ENCODE results near the gene CARMIL1. TPM values are rescaled to one million over a fixed set of nuclear protein-coding genes. Genes with fewer than 3 reads are reported as not detected.
A peak's percentile ranks its signal among the peaks of the same experiment; 100 is the strongest.

Gene CARMIL1
- total and polyA plus RNA-seq, 4 donors = 22.9 to 41.0 (median 38.4) TPM

DNA sequence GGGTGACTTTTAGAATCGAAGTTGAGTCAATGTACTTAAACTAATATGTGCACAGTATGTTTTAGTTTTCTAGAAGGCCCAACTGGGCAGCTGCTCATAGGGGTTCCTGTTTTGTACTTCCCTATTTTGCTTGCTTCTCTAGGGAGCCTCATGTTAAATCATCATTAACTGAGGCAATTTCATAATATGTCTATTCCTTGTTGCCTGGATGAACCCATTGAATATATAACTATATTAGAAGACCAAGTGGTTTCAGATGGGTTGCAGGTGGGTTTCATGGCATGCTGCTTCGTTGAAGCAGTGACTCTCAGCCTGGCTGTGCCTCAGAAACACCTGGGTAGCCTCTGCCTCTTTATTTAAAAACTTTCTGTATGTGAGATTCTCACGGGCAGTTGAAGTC, 22.2 kb downstream of the CARMIL1 start:
- no peak for DNase-seq (ENCODE audit: low read depth in 4 of 6, low spot score in 6 of 6)
- Histone ChIP-seq H3K4me3 (ENCODE audit: low read depth, low read length) (no peak overlapping the region), H3K9me3 (ENCODE audit: control insufficient read depth, insufficient read depth, low read length) (no peaks in the 10 kb centered on the region), H3K27me3 (ENCODE audit: control insufficient read depth, insufficient read depth, low read length) (no peaks in the 10 kb centered on the region), H3K4me1 (ENCODE audit: control insufficient read depth, insufficient read depth, low read length) (peaks cover 4% of the 10 kb centered on the region), H3K27ac (ENCODE audit: low read depth, low read length) (no peak overlapping the region), H3K36me3 (ENCODE audit: control insufficient read depth, insufficient read depth, low read length) (no peaks in the 10 kb centered on the region)
- WGBS (ENCODE audit: insufficient coverage) = no CpG with 5 or more reads among the region's 3 CpGs

- H3K27ac ChIP-seq (ENCODE audit: low read depth, low read length) = no peak overlapping the region
- H3K4me1 ChIP-seq (ENCODE audit: control insufficient read depth, insufficient read depth, low read length) = peaks cover 4% of the 10 kb centered on the region
- H3K9me3 ChIP-seq (ENCODE audit: control insufficient read depth, insufficient read depth, low read length) = no peaks in the 10 kb centered on the region
- no peak overlapping the region for H3K4me3 ChIP-seq (ENCODE audit: low read depth, low read length)
- no peaks in the 10 kb centered on the region for H3K27me3 ChIP-seq (ENCODE audit: control insufficient read depth, insufficient read depth, low read length)
- no peaks in the 10 kb centered on the region for H3K36me3 ChIP-seq (ENCODE audit: control insufficient read depth, insufficient read depth, low read length)
- no peak for DNase-seq (ENCODE audit: low read depth in 4 of 6, low spot score in 6 of 6)
- no CpG with 5 or more reads among the region's 1 CpG for WGBS (ENCODE audit: insufficient coverage)
These were observed 23.0 kb downstream of the CARMIL1 start for GRCh38 chr6:25302151-25302550.

GRCh38 chr6:25302677-25303128, 23.5 kb downstream of the CARMIL1 start:
- 33% methylated on average over 3 of the region's 6 CpGs for WGBS (ENCODE audit: insufficient coverage)
- Histone ChIP-seq H3K27ac (ENCODE audit: low read depth, low read length) (no peak overlapping the region), H3K36me3 (ENCODE audit: control insufficient read depth, insufficient read depth, low read length) (no peaks in the 10 kb centered on the region)

GRCh38 chr6:25303254-25303653, 24.1 kb downstream of the CARMIL1 start:
- DNase-seq (ENCODE audit: low read depth in 4 of 6, low spot score in 6 of 6) = no peak
- no peak overlapping the region for H3K27ac ChIP-seq (ENCODE audit: low read depth, low read length)
- H3K4me3 ChIP-seq (ENCODE audit: low read depth, low read length) = no peak overlapping the region
- H3K9me3 ChIP-seq (ENCODE audit: control insufficient read depth, insufficient read depth, low read length) = no peaks in the 10 kb centered on the region
- H3K36me3 ChIP-seq (ENCODE audit: control insufficient read depth, insufficient read depth, low read length) = no peaks in the 10 kb centered on the region
- no CpG with 5 or more reads among the region's 1 CpG for WGBS (ENCODE audit: insufficient coverage)
- H3K27me3 ChIP-seq (ENCODE audit: control insufficient read depth, insufficient read depth, low read length) = no peaks in the 10 kb centered on the region
- peaks cover 4% of the 10 kb centered on the region for H3K4me1 ChIP-seq (ENCODE audit: control insufficient read depth, insufficient read depth, low read length)

More at GRCh38 chr6:25302677-25303128, 23.5 kb downstream of the CARMIL1 start:
- Histone ChIP-seq H3K4me3 (ENCODE audit: low read depth, low read length) (no peak overlapping the region), H3K27me3 (ENCODE audit: control insufficient read depth, insufficient read depth, low read length) (no peaks in the 10 kb centered on the region), H3K9me3 (ENCODE audit: control insufficient read depth, insufficient read depth, low read length) (no peaks in the 10 kb centered on the region), H3K4me1 (ENCODE audit: control insufficient read depth, insufficient read depth, low read length) (peaks cover 4% of the 10 kb centered on the region)
- peak in 1 of 6 donors; percentile 44 for DNase-seq (ENCODE audit: low read depth in 4 of 6, low spot score in 6 of 6)

DNA sequence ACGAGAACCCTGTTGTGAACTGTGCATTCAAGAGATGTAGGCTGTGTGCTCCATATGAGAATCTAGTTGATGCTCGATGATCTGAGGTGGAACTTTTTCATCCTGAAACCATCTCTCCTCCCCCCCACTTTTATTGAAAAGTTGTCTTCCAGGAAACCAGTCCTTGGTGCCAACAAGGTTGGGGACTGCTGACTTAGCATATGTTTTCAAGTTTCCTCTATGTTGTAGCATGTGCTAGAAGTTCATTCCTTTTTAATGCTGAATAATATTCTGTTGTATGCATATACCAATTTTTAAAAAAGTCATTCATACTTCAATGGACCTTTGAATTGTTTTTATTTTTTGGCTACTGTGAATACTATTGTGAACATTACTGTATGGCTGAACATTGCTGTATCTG, 27.2 kb downstream of the CARMIL1 start:
- no peaks in the 10 kb centered on the region for H3K36me3 ChIP-seq (ENCODE audit: control insufficient read depth, insufficient read depth, low read length)
- no peak for DNase-seq (ENCODE audit: low read depth in 4 of 6, low spot score in 6 of 6)
- no peak overlapping the region for H3K4me3 ChIP-seq (ENCODE audit: low read depth, low read length)
- H3K9me3 ChIP-seq (ENCODE audit: control insufficient read depth, insufficient read depth, low read length) = no peaks in the 10 kb centered on the region
- peaks cover 4% of the 10 kb centered on the region for H3K4me1 ChIP-seq (ENCODE audit: control insufficient read depth, insufficient read depth, low read length)
- H3K27me3 ChIP-seq (ENCODE audit: control insufficient read depth, insufficient read depth, low read length) = no peaks in the 10 kb centered on the region
- WGBS (ENCODE audit: insufficient coverage) = 100% methylated on average over 1 of the region's 2 CpGs
- H3K27ac ChIP-seq (ENCODE audit: low read depth, low read length) = no peak overlapping the region

GRCh38 chr6:25307805-25308494, 28.8 kb downstream of the CARMIL1 start:
- Histone ChIP-seq H3K27ac (ENCODE audit: low read depth, low read length) (no peak overlapping the region), H3K36me3 (ENCODE audit: control insufficient read depth, insufficient read depth, low read length) (no peaks in the 10 kb centered on the region), H3K27me3 (ENCODE audit: control insufficient read depth, insufficient read depth, low read length) (no peaks in the 10 kb centered on the region), H3K4me3 (ENCODE audit: low read depth, low read length) (no peak overlapping the region), H3K4me1 (ENCODE audit: control insufficient read depth, insufficient read depth, low read length) (no peaks in the 10 kb centered on the region), H3K9me3 (ENCODE audit: control insufficient read depth, insufficient read depth, low read length) (no peaks in the 10 kb centered on the region)
- WGBS (ENCODE audit: insufficient coverage) = no CpG with 5 or more reads among the region's 4 CpGs
- DNase-seq (ENCODE audit: low read depth in 4 of 6, low spot score in 6 of 6) = no peak

- WGBS (ENCODE audit: insufficient coverage) = no CpG with 5 or more reads among the region's 8 CpGs
- no peak overlapping the region for H3K27ac ChIP-seq (ENCODE audit: low read depth, low read length)
- H3K4me3 ChIP-seq (ENCODE audit: low read depth, low read length) = no peak overlapping the region
- no peaks in the 10 kb centered on the region for H3K27me3 ChIP-seq (ENCODE audit: control insufficient read depth, insufficient read depth, low read length)
- no peak for DNase-seq (ENCODE audit: low read depth in 4 of 6, low spot score in 6 of 6)
- H3K9me3 ChIP-seq (ENCODE audit: control insufficient read depth, insufficient read depth, low read length) = no peaks in the 10 kb centered on the region
- peaks cover 4% of the 10 kb centered on the region for H3K4me1 ChIP-seq (ENCODE audit: control insufficient read depth, insufficient read depth, low read length)
- H3K36me3 ChIP-seq (ENCODE audit: control insufficient read depth, insufficient read depth, low read length) = no peaks in the 10 kb centered on the region
These were observed 30.7 kb downstream of the CARMIL1 start for GRCh38 chr6:25309886-25310285.

- H3K9me3 ChIP-seq (ENCODE audit: control insufficient read depth, insufficient read depth, low read length) = no peaks in the 10 kb centered on the region
- DNase-seq (ENCODE audit: low read depth in 4 of 6, low spot score in 6 of 6) = no peak
- H3K4me3 ChIP-seq (ENCODE audit: low read depth, low read length) = no peak overlapping the region
- H3K36me3 ChIP-seq (ENCODE audit: control insufficient read depth, insufficient read depth, low read length) = no peaks in the 10 kb centered on the region
- WGBS (ENCODE audit: insufficient coverage) = no CpG with 5 or more reads among the region's 1 CpG
- no peaks in the 10 kb centered on the region for H3K27me3 ChIP-seq (ENCODE audit: control insufficient read depth, insufficient read depth, low read length)
- peaks cover 13% of the 10 kb centered on the region for H3K4me1 ChIP-seq (ENCODE audit: control insufficient read depth, insufficient read depth, low read length)
- H3K27ac ChIP-seq (ENCODE audit: low read depth, low read length) = no peak overlapping the region
These were observed 32.2 kb downstream of the CARMIL1 start for GRCh38 chr6:25311331-25311840.

GRCh38 chr6:25312034-25312620, 33.0 kb downstream of the CARMIL1 start:
- no peaks in the 10 kb centered on the region for H3K27me3 ChIP-seq (ENCODE audit: control insufficient read depth, insufficient read depth, low read length)
- H3K36me3 ChIP-seq (ENCODE audit: control insufficient read depth, insufficient read depth, low read length) = no peaks in the 10 kb centered on the region
- no peak overlapping the region for H3K4me3 ChIP-seq (ENCODE audit: low read depth, low read length)
- H3K9me3 ChIP-seq (ENCODE audit: control insufficient read depth, insufficient read depth, low read length) = no peaks in the 10 kb centered on the region
- peaks cover 13% of the 10 kb centered on the region for H3K4me1 ChIP-seq (ENCODE audit: control insufficient read depth, insufficient read depth, low read length)
- DNase-seq (ENCODE audit: low read depth in 4 of 6, low spot score in 6 of 6) = no peak
- H3K27ac ChIP-seq (ENCODE audit: low read depth, low read length) = no peak overlapping the region
- no CpG with 5 or more reads among the region's 2 CpGs for WGBS (ENCODE audit: insufficient coverage)

DNA sequence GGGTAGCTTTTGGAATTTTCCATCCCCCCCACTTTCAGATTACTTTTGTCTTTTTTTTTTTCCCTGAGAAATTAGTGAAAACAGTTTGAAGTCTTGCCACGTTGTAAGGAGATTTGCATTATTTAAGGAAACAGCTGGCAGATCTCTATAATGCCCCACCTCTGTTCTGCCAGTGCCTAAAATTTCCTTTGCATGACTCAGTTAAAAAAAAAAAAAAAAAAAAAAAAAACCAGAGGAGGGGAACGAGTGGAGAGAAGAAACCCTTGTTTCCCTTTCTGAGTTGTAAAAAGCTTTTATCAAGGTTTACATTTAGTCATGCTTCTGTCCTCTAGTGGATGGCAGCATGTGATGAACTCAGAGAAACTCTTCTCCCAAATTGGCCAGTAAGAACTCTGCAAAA, 33.5 kb downstream of the CARMIL1 start:
- no peaks in the 10 kb centered on the region for H3K27me3 ChIP-seq (ENCODE audit: control insufficient read depth, insufficient read depth, low read length)
- H3K36me3 ChIP-seq (ENCODE audit: control insufficient read depth, insufficient read depth, low read length) = no peaks in the 10 kb centered on the region
- peak overlapping the region; percentile 36 for H3K27ac ChIP-seq (ENCODE audit: low read depth, low read length)
- WGBS (ENCODE audit: insufficient coverage) = no CpG with 5 or more reads among the region's 2 CpGs
- H3K9me3 ChIP-seq (ENCODE audit: control insufficient read depth, insufficient read depth, low read length) = no peaks in the 10 kb centered on the region
- H3K4me3 ChIP-seq (ENCODE audit: low read depth, low read length) = no peak overlapping the region
- no peak for DNase-seq (ENCODE audit: low read depth in 4 of 6, low spot score in 6 of 6)
- peaks cover 13% of the 10 kb centered on the region for H3K4me1 ChIP-seq (ENCODE audit: control insufficient read depth, insufficient read depth, low read length)
